ENCODE measurements around the gene RNF150.
"Not testable (repeated sequence)": the region's sequence is repeated elsewhere in the genome, so short reads cannot be mapped to it uniquely, and the experiment has no call there.

Gene RNF150

DNA sequence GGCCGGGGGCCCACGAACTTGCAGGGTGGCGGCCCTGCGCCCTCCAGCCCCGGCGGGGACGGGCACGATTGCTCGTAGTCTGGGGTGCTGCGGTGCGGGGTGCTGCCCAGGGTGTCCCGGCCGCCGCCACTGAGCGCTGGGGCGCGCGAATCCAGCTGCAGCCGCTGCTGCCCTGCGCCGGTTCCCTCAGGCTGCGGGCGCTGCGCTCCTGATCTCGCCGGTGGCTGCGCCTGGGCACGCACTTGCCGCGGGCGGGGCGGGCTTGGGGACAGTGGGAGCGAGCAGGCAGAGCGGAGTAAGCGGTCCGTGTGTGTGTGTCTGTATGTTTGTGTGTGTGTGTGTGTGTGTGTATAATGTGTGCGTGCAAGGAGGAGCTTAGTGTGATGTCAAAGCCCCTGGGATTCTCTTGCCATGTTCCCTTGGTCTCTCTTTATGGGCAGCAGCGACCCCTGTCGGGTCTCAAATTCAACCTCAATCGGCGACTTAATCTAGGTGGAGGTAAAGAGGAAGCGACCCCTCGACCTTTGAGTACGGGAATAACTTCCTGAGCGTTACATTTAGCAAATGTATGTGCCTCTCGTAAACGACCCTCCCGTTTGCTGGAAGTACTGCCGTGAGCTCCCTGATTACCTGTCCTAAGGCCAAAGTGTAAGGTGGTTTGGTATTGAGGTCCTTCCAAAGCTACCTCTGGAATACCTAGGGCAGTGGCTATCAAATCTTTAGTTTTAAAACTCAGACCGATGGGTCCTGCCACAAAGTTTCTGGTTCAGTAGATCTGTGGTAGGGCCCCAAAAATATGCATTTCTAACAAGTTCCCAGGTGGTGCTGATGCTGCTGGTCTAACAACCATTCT lies at the start of gene RNF150:
RNF150 (minus strand) TSS at position 324 of the 853 bp plus-strand sequence.
- DNase-seq, result peak; percentile 14

DNA sequence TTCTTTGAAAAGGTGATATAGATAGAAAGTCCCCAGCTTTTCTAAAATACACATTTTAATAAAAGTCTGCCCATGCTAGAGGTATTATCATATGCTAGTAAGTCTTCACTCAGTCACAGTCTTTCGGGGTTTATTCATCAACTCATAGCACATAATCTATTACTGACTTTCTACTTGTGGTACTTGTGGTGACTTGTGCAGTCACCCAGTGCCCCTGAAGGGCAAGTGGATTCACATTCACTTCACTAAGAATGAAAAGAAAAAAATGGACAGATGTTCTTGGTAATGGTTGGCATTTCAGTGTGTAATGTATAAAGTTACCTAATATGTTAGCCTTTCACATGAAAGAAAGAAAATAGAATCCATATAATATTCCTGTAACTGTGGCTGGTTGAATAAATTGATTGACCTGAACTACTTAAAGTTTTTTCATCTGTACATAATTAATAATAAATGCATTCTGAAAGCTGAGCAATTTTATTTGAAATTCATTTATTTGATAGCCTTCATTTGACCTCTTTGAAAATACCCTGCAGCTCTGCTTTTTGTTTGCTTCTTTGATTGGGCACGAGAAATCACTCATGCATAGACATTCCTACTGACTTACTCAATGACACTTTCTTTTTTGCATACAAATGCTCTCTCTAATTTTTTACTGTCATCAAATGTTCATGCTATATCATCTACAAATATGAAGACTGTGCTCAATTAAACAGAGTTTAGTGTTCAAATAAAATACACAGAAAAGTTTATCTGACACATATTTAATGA lies 47.9 kb upstream of the RNF150 start:
- DNase-seq, result no peak

DNA sequence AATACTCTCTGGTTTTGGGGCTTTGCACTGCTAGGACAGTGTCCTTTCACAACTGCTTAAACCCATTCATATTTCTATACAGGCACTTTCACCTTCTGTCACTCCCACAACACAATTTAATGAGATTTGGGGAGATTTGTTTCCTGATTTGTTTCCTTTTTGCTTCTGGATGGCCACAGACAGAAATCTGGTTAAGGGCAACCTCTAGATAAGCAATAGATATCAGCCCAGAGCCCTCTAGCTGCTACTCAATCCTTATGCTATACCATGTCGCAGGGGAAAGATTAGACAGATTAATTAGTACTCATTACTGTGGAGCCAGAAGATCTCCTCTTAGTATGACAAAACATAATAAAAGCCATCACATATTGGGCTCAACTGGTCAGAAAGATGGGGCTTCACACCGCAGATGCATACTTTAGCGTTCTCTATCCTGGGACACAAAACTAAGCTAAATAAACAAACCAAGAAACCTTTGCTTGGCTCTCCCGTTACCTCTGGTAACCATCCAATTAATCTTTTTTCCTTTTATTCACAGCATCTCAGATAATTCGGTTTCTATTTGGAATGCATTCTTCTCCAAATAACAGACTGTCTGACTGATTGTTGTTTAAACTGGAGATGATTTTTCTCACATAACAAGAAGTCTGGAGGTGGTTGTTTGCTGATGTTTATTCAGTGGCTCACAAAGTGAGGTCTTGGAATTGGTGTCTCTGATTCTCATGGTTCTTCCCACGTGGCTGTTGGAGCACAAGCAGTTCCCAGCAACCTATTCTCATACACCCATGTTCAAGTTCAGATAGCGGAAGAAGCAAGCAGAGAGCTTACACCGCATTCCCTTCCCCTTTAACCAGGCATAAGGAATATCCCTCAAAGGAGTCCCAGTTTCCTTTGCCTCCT lies 46.5 kb upstream of the RNF150 start:
- DNase-seq, result no peak

DNA sequence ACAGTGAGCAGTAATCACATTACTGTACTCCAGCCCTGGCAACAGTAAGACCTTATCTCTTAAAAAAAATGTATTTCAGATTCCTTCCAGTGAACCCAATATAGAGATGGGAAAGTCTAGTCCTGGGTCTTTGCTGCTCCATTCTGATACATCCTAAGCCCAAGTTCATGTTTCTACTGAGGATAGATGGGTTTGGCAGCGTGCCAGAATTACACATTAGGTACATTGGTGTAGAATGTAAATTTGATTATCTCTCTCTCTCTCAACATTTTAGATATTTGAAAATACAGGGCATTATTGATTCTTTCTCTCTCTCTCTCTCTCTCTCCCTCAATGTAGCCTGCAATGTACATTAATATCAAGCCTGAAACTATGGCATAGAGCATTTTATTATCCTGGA lies 43.9 kb upstream of the RNF150 start:
- DNase-seq, result no peak

DNA sequence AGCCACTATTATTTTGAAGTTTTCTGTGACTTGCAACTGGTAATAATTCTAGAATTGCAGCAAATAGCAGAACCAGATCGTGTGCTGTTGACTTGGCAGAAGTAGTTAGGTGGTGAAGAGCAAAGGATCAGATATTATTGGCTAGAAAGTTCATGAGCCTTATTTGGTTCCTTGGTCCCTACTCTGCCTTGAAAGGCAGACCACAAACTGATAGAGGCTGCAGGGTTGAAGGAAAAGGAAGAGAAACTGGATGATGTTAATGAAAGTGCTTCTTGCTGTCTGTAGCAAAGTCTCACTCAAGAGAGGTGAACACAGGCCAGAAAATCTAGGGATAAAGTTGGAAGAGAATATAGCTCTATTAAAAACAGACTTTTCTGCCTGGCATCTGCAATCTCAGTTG lies 41.2 kb upstream of the RNF150 start:
- DNase-seq, result no peak

DNA sequence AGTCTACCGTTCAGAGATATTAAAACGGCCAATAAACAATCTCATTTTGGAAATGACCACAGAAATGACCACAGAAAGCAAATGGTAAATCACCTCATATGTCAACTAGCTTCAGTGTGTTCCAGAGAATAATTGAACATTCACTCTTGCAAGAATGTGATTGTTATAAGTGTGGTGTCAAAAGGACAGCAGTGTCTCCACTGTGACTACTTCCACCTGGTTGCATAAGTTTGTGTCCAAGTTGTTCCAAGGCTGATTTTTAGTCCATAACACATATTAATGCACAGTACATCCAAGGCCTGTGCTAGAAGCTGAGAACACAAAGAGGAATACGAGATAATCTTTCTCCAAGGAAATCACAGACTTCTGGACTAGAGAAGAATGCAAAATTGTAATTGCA lies 37.4 kb upstream of the RNF150 start:
- no peak for DNase-seq

DNA sequence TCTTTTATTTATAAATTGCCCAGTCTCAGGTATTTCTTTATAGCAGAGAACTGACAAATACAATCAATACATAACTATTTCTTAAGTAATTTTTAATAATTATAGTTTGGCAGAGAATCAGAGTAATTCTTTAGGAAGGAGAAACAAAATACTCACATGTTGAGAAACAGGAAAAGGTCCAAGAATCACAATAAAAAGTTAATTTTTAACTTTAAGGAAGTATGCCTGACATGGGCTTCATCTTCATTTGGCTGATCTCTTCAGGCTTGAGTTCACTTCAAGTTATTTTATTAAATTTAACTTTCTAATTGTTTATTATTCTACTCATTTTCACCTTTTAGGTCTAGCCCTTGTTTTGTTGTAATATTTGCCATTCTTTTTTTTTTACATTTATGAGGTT lies 36.1 kb upstream of the RNF150 start:
- DNase-seq, result no peak

DNA sequence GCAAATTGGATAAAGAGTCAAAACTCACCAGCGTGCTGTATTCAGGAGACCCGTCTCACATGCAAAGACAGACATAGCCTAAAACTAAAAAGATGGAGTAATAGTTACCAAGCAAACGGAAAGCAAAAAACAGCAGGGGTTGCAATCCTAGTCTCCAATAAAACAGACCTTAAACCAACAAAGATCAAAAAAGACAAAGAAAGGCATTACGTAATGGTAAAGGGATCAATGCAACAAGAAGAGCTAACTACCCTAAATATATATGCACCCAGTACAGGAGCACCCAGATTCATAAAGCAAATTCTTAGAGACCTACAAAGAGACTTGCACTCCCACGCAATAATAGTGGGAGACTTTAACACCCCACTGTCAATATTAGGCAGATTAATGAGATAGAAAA lies 31.7 kb upstream of the RNF150 start:
- DNase-seq, result not testable (repeated sequence)

DNA sequence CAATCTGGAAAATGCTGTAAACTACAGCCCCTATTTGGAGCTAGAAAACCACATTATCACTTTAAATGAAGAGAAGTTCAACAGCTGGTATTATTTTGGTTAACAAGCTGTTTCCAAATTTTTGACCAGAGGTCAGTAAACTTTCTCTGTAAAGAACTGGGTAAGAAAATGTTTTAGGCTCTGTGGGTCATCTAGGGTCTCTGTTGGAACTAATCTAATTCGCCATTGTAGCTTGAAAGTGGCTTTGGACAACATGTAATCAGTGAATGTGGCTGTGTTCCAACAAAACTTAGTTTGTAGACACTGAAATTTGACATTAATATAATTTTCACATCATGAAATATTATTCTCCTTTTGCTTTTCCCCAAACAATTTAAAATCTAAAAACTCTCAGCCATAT lies 25.8 kb upstream of the RNF150 start:
- no peak for DNase-seq

DNA sequence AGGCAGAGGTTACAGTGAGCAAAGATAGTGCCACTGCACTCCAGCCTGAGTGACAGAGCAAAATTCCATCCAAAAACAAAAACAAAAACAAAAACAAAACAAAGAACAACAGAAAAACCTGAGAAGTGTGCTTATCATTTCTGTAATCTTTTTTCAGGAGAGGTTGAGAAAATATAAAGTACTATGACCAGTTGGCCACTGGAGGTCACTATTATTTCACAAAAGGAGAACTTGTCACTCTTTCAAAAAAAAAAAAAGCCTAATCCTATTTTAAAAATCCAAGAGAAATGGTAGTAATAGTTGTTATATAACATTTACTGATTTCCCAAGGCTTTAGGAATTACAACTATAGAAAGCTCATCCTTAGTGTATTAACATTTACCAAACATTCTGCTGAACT lies 24.9 kb upstream of the RNF150 start:
- DNase-seq, result no peak

DNA sequence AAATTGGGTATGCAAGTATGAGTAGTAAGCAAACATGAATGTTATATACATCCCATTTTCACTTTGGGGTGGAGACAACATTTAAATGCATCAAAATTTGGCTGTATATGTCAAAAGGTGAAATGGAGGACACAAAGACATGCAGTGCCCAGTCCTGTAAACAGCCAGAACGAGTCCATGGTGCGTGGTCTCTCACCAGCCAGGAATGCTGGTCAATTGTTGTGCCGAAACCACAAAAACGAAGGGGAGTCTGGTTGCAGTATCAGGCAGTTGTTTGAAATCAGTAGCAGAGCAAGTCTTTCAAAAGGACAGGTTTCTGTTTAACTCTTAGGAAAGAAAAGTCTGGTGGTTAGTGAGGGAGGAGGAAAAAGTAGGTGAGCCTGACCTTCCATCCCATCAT lies 22.3 kb upstream of the RNF150 start:
- no peak for DNase-seq

DNA sequence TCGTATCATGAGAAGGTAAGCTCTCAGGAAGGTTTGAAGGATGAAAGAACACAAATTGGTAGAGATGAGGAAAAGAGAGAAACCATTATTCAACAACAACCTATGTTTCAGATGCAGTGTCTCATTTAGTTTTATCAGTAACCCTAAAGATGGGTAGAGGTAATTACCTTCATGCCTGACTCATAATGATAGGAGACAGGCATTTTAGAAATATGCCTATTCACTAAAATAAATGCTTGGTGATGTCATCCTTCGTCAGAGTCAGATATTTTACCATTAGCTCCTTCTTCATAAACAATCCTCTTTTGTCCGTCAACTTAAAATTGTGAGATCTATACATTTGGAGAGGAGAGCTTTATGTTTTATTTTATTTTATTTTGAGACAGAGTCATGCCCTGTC lies 21.5 kb upstream of the RNF150 start:
- no peak for DNase-seq

DNA sequence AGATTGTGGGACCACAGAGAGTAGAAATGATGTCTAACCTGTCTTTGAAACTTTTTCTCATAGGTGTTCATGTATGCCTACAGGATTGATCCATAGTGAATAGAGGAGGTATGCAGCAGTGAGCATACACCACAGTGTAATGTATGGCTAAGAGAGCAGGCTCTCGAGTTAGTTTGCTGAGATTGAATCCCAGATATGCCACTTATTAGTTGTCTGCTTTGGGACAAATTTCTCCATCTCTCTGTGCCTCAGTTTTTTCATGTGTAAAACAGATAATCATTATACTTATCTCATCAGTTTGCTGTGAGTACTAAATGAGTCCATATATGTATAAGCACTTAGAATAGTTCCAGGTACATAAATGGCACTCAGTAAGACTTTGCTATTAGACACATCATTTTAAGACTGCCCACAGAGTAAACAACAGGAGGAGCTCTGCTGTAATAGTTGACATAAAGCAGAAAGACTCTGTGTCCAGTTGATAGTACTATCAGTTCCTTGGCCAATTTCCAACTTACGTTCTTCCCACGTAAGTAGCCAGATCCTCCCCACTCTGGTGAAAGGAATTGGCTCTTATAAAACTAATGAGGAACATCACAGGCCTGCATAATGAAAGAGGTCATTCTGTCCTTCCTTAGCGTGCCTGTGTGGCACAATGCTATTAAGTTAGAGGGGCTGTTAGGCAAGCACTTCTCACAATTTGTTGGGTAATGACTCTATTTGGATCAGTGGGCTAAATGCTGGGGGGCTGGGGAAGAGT lies 20.7 kb upstream of the RNF150 start:
- no peak for DNase-seq

DNA sequence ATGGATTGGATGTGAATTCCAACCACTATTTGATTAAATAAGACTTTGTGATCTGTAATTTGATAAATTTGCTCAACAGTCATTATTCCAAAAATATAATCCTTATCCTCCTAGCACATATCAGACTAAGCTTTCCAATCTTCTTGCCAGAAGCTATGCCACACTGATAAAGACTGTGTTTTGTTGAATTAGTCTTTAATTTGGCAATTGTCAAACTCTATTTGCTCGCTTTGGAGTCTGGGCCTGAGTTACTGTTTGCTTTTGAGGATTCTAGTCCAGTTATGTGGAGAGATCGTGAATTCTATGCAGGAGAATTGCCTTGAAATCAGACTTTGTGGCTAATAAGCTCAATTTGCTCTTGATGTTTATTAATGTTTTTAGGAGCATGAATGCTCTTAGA lies 10.9 kb upstream of the RNF150 start:
- no peak for DNase-seq

DNA sequence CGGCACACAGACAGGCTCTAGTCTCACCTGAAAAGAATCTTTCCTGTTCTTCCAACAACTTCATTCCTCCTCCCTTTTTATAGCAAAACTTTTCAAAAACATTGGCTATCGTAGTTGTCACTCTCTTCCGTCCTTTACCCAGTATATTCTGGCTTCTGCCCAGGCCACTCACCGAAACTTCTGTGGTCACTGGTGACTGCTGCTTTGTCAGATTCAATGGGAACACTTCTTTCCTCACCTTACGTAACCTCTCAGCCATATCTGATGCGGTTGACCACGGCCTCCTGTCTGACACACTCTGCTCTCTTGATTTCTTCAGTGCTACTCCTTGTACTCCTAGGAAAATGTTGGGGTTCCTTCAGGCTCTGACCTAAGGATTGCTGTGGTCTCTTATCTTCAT lies 9.2 kb upstream of the RNF150 start:
- DNase-seq, result no peak

DNA sequence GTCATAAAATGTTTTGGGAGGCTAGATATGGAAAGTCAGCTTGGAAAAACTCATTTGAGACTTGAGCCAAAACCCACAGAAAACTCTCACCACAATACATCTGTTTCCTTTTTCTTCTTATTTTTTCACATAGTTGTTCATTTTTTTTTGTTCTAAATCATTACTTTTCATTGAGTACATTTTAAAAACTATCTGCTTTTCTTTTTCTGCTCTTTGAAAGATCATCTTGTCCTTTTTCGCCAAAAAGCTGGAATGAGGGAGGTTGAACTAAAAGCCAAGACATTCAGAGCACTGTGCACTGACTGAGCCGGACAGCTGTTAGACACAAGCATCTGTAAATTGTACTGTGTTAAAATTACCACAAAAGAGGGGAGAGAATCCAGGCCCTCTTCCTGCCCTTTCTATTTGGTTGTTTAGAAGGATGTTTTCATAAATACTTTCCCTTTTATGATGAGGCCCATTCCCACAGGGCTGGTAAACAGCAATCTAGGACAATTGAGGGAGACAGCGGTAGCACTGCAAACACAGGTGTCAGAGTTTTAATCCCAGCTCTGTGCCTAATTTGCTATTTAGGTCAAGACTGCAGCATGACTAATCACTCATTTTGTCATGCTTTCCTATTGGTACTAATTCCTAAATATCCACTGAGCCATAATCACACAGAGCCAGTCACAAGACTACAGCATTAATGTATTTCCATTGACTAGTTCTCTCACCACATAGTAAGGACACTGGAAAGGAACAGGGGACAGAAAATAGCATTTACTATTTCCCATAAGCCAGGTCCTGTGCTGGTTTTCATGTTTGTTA lies 7.3 kb upstream of the RNF150 start:
- no peak for DNase-seq

DNA sequence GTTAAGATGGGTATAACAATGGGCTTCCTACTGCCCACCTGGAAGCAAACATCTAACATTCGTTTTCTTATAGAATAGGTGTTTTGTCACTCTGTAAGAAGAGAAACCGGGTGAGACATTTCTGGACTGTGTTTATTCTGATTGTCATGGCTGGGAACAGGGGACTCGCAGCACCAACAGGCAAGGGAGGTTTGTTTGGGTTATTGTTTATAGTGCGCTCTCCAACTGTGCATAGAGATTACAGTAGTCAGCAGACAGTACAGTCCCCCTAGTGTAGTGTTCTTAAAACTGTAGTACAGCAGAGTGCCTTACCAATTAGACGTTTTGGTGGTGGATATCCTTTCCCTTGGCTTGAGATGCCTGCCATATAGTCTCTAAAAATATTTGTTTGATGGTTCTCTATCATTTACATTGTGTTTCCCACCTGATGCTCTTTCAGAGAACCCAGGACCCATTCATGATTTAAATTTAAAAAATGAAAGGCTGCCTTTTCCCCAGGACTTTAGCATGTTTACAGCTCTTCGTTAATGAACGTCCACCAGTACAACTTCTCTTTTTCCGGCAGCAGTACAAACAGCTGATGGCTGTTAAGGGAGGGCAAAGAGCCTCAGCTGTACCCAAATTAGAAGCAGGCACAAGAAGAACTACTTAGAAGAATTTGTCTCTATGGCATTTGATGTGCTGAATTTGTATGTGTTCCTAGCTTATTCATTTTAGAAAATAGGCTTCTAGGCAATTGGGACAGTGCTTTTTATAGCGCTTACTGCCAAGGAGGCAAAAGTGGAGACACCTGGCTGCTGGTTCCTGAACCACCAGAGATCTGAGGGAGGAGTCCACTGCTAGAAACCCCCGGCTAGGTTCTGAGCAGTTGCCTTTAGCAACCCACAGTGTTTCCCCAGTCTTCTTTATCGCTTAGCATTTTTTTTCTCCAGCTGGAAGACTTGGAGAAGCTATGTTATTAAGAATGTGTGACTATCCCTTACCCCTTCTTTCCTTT lies 1.0 kb upstream of the RNF150 start:
- no peak for DNase-seq

DNA sequence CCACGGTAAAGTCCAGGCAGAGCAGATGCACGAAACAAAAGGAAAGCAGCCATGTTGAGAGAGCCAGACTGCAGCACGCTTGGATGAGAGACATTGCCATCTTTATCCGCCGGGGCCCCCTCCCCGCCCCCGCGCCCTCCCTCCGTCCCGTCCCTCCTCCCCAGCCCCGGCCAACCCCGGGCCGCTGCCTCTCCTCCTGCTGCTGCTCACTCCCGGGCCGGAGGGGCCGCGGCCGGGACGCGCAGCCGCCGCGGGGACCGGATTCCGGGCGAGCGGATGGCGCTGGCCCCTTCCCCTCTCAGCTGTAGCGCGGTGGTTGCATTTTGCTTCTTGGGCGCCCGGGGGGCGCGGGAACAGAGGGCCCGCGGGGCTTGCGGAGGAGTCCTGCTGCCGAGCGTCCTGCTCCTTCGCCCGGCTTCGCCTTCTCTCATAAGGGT lies 542 bp downstream of the RNF150 start:
- no peak for DNase-seq

DNA sequence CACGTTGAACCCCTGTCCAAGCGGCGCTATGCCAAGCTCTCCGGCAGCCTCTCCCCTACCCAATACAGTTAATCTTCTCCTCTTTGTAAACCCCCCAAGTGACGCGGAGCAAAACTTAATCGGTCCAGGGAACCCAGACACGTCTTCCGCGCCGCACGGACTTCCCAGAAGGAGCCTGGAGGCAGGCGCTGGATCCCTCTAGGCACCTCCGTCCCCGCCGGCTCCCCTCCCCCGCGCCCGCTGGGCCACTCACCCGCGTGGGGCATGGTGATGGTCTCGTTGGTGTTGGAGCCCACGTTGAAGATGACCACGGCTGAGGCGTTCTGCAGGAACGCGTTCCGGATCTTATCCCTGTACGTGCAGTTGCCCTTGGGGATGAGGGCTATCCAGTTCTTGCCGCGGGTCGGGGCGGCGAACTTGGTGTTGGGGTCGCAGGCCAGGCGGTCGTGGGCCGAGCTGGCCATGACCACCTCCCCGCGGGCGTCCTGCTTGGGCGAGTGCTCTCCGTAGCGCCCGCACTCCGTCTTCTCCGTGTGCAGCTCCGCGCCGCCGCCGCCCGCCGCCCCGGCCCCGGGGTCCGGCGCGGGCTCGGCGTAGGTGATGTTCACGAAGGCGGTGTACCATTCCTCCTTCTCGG lies 1.1 kb downstream of the RNF150 start:
- DNase-seq, result no peak

DNA sequence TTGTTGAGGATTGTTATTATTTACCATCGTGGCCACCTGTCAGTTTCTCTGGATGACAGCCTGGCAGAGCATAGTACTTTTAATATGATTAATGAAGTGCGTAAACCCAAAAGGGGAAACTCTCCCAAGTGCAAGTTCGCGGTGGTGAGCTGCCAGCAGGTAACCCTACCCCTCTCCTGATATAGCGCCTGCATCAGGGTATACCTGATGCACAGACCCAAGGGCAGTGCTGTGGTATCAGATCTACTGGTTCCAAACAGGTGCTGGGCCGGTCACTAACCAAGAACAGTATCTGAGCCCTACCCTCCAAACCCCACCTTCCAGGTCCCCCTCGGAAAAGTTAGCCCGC lies 1.6 kb downstream of the RNF150 start:
- no peak for DNase-seq
